Activated effector memory CD4-positive, alpha-beta T cell treated with Interleukin-2 at 50 U/mL for 16 hours (primary cell): ENCODE measurements around the gene CD300E.
"Not testable (repeated sequence)": the region's sequence is repeated elsewhere in the genome, so short reads cannot be mapped to it uniquely, and the experiment has no call there.

Experiments used
- DNase-seq: peaks from one replicate; pipeline ENCODE4 v3.0.0-alpha.2; 2020

The CD300E gene

GRCh38 chr17:74623693-74624093, at the start of gene CD300E:
CD300E (minus strand) TSS chr17:74623738; CDS start chr17:74623621, 117 bp downstream.
- DNase-seq = no peak

DNA sequence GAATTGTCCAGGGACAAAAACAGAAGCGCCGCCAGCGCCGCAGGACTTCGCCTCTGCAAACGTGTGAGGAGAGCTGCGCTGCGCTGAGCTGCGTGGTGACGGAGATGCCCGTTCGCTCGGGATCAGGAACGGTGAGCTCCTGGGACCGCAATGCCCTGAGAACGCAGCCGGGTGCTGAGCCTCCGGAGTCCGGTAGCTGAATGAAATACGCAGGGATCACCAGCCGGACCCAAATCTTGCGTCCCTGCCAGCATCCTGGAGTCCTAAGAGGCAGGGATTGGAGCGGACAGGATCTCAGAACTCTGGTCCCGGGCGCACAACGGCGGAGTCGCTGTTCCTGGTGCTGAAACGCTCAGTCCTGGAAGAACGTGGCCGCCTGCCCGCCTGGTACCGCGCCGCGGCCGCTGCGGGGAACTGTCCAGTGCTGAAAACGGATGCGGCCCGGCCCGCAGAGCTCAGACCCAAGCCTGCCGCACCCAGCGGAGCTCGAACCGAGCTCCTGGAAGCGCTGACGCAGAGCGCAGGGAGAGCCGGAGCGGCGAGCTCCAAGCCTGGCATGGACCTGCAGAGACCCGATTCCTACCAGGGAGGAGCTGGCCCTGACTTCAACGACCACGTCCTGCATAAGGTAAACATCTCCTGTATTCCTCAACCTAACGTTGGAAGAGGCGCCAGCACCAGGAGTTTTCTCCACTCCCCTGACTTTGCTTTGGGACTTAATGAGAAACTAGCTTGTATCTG, 47.7 kb upstream of the CD300E start:
- DNase-seq = peak; percentile 51

- no peak for DNase-seq
These were observed 46.8 kb upstream of the CD300E start for GRCh38 chr17:74670329-74670728.

DNA sequence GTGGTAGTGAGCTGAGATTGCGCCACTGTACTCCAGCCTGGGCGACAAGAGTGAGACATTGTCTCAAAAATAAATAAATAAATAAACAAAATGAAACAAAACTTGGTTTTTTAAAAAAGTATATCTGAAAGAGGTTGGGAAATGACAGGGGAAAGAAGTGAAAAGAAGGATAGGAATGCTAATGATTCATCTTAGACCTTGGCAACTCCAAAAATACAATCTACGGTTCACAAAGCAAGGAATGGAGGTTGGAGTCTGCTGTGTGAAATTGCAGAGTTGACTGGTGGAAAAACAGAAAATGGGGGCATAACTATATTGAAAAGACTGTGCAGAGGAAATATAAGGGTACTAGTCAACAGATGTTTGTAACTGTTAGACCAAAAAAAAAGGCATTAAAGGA, 40.0 kb upstream of the CD300E start:
- DNase-seq = no peak

DNA sequence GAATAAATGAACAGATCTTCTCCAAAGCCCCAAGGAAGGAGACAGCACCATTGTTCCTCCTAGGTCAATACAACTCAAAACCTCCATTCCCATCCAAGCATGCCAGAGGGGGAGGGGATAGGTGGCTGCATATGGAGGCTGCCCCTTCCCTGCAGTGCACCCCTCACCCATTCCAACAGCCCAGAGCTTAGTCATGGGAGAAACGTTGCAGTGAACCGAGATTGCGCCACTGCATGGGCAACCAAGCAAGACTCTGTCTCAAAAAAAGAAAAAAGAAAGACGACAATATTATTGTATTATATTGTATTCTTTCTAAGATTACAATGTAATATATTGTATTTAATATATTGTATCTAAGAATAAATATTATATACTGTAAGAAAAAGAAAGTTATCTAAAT, 36.4 kb upstream of the CD300E start:
- DNase-seq = no peak

- no peak for DNase-seq
These were observed 35.1 kb upstream of the CD300E start for GRCh38 chr17:74658620-74659019.

- no peak for DNase-seq
These were observed 31.2 kb upstream of the CD300E start for GRCh38 chr17:74654742-74655141.

GRCh38 chr17:74652020-74652419, 28.5 kb upstream of the CD300E start:
- DNase-seq = no peak

DNA sequence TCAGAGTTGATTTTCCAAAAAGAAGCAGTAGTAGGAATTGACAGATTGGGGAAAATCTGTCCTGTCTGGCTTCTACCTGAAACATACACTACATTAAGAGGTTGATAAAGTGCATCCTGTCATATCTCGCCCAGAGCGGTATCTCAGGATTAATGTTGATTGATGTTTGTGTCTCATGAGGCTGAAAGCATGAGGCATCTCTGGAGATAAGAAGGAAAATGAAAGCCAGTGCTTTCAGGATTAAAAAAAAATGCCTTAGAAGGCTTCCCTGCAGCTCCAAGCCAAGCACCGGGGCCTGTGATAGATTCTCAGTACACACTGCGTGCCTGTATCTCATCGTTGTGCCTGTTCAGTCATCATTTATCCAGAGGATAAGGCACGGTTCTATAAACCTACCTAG, 26.4 kb upstream of the CD300E start:
- DNase-seq = no peak

DNA sequence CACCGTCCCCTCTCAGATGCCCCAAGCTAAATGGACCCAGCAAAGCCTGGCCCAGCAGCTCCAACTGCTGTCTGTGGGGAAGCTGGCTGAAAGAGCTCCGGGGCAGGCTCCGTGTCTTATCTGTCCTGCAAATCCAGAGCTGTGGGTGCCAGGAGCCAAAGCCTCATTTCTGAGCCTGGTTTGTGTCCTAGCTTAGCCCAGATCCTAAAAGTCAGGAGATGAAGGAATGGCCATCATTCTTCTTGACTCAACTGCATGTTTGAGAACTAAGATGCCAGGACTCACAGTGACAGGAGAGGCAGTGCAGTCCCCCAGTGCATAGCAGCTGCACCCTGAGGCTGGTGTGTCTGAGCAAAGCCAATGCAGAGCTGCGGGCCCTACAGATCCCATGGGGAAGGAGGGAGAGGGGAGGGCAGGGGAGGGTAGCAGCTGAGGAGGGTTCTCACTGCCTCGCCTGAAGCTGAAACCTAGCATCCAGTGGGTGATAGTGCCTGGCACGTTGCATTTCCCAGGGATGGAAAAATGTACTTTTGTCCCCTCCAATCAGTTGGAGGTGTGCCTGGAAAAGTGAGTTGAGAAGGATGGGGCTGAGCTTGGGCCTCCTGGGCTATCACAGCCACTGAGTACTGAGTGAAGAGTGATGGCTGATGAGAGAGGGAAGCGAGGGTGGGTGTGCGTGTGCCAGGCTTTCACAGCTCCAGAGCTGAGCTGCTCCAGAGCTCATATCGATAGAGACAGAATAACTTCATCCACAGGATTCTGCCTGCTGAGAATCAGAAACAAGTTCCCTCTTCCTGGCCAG, 24.5 kb upstream of the CD300E start:
- DNase-seq = no peak

DNA sequence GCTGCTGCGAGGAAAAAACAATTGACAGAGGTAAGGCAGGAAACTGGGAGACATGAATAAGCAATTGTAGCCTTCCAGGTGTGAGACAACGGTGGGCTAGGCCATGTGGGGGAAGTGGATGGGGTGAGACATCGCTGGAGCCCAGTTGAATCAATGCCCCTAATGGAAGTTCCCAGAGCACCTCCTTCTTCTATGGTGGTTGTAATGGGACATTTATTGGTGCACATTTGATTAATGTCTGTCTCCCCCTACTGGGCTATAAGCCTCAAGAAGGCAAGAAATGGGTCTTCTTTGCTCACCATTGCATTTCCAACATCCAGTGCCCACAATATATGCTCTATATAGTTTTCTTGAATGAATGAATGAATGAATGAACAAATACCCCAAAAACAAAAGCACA, 22.7 kb upstream of the CD300E start:
- no peak for DNase-seq

- no peak for DNase-seq
These were observed 21.5 kb upstream of the CD300E start for GRCh38 chr17:74645010-74645409.

DNA sequence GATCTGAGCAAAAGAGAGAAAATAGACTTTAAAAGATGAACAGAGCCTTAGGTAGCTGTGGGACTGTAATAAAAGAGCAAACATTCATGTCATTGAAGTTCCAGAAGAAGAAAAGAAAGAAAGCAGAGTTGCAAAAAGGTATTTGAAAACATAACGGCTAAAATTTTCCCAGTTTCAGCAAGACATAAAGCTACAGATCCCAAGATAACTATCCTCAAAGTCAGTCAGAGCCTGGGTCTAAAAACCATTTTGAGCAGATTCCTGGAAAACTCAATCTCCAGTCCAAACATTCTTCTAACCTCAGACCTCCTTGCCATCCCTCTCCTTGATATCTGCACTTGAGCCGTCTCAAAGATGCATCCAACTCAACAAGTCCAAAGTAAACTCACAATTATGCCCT, 20.9 kb upstream of the CD300E start:
- no peak for DNase-seq

GRCh38 chr17:74643826-74644225, 20.3 kb upstream of the CD300E start:
- DNase-seq = no peak

GRCh38 chr17:74642995-74643394, 19.5 kb upstream of the CD300E start:
- DNase-seq = no peak

DNA sequence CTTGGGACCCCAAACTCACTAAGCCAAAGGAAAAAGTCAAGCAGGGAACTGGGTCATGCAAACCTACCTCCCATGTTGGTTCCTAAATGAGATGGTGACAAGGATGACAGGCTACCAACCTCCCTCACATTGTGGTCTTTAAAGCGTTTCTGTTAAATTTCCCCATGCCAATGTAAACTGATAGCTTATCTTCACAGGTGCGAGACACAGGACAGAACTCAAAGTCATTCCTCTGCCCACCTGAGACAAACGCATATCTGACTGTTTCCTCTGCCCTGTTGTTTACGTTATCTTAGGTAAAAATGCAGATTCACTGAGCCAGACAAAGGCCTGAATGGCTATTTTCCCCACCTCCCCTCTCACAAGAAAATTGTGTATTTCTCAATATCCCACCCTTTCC, 19.0 kb upstream of the CD300E start:
- no peak for DNase-seq

DNA sequence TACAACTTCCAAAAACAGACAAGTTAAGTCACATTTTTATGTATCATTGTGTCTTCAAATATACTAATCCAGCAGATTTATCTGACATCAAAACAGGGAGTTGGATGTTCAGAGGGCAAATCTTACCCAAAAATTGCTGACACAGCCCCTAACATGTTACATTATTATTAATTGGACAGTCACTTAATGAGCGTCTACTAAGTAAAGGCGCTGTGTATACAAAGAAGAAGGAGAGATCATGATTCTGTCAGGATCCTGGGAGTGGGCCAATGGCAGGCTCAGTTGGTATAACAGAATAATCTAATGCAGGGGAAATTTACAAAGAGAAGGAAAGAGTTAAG, 18.4 kb upstream of the CD300E start:
- no peak for DNase-seq

DNA sequence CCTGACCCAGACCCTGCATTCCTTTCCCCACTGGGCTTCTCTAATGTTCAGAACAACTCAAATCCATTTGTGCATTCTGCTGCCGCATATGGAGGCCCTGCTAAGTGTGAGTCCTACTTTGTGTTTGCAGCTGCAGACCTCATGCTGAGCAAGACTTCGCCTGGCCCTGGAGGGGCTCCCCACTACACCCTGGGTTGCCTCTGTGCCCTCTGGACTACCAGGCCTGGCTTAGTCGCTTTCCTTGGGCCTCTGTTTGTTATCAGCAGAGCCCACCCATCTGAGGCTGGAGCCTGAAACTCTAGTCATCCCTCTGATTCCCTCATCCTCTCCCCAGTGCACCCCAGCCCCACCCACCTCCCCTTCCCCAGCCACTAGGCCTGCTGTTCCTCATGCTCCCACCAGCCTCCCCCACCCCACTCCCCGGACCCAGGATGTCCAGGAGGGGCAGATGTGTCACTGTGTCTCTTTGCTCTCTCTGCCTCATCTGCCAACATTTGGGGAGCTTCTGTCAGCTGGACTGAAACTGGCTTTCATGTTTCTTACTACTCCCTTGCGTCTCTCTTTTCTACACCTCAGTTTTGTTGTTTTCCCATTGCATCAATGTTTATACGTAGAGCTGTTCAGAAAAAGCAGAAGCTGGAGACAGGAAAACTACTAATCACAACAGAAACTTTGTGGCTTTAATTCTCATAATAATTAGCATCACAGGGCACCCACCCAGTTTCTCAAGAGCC, 17.9 kb upstream of the CD300E start:
- no peak for DNase-seq

DNA sequence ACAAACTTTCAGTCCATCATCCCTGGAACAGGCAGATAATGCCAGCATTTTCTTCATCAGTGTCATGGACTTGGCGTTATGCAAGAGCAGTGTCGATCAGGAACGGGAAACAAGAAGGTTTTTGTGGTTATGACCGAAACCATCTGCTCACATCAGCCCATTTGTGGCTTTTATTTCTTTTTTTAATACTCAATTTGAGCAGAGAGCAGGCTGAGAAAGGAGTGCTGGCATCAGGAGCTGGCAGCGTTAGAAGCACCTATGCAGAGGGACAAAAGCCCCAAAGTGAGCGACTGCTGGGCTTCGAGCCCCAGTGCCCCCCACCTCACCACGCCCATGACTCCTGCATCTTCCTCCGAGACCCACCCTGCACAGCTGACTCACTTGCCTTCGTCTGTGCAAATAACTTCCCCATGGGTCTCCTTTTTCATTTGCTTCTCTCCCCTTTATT, 16.2 kb upstream of the CD300E start:
- DNase-seq = no peak

- DNase-seq = no peak
These were observed 14.4 kb upstream of the CD300E start for GRCh38 chr17:74637926-74638325.

- no peak for DNase-seq
These were observed 13.7 kb upstream of the CD300E start for GRCh38 chr17:74637265-74637664.

DNA sequence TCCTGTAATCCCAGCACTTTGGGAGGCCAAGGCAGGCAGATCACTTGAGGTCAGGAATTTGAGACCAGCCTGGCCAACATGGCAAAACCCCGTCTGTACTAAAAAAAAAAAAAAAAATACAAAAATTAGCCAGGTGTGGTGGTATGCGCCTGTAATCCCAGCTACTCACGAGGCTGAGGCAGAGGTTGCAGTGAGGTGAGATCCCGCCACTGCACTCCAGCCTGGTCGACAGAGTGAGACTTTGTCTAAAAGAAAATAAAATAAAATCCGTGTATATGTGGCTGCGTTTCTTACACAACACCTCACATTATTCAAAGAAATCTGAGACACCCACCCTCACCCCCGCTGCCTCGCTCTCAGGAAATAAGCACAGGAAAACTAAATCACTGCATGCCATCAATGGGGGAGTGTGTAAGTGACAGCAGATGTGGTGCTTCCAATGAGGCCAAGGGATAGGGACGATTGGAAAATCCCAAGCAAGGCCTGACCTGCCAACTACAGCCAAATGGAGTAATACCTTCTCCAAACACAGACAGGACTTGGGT, 13.1 kb upstream of the CD300E start:
- DNase-seq = not testable (repeated sequence)

DNA sequence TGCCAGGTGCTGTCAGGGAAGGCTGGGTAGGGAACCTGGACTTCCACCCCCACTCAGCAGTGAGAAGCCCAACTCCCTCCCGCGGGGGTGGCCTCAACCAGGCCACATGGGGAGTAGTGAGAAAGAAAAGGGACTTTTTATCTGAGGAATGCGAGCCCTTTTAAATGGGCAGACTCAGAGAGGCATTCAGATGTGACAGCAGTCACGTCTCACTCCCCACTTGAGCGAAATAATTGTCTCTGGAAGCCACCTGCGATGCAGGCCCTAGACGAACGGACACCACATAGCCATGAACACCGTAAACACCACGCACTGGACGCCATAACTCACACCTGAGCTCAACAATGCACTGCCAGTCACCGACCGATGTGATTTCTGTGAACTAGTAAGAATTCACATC, 11.9 kb upstream of the CD300E start:
- no peak for DNase-seq

DNA sequence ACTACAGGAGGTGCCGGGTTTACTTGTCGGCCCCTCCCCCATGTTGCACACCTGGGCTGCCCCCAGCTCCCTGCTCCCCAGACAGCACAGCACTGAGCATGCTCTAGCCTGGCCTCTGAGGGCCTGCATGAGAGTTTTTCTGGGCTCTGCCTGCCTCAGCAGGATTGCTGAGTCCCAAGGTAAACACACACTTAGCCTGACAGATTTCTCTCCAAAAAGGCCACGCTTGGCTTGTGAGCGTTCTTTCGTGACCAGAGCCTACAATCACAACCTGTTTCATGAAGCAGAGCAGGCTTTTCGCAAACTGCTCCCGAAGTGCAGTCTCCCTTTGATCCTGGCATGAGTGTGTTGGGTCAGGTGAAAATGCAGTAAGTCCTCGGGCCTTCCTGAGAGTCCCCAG, 9.8 kb upstream of the CD300E start:
- no peak for DNase-seq
